Mucosa of stomach (tissue), 1 donor: ENCODE results near the gene RAB10.
A peak's percentile ranks its signal among the peaks of the same experiment; 100 is the strongest.
"Not testable (repeated sequence)": the region's sequence is repeated elsewhere in the genome, so short reads cannot be mapped to it uniquely, and the experiment has no call there.

Experiments used
- H3K27me3 ChIP-seq: one replicate; pipeline ENCODE4 v1.7.0; 2013; ENCODE audit warnings: mild to moderate bottlenecking, low read length; ENCODE audit not compliant: control insufficient read depth, insufficient read depth
- H3K36me3 ChIP-seq: one replicate; pipeline ENCODE4 v1.7.0; 2013; ENCODE audit warnings: low read length; ENCODE audit not compliant: control insufficient read depth, insufficient read depth
- H3K4me1 ChIP-seq: one replicate; pipeline ENCODE4 v1.7.0; 2013; ENCODE audit warnings: mild to moderate bottlenecking, low read length; ENCODE audit not compliant: control insufficient read depth, insufficient read depth
- H3K4me3 ChIP-seq: one replicate; pipeline ENCODE4 v1.7.0; 2013; ENCODE audit warnings: low read length
- H3K9ac ChIP-seq: one replicate; pipeline ENCODE4 v1.7.0; 2013; ENCODE audit warnings: mild to moderate bottlenecking, low read length, moderate library complexity
- H3K9me3 ChIP-seq: one replicate; pipeline ENCODE4 v1.7.0; 2013; ENCODE audit warnings: mild to moderate bottlenecking, low read length, moderate library complexity; ENCODE audit not compliant: control insufficient read depth
- donor health status: Pancreatic carcinoma.

RAB10 gene

DNA sequence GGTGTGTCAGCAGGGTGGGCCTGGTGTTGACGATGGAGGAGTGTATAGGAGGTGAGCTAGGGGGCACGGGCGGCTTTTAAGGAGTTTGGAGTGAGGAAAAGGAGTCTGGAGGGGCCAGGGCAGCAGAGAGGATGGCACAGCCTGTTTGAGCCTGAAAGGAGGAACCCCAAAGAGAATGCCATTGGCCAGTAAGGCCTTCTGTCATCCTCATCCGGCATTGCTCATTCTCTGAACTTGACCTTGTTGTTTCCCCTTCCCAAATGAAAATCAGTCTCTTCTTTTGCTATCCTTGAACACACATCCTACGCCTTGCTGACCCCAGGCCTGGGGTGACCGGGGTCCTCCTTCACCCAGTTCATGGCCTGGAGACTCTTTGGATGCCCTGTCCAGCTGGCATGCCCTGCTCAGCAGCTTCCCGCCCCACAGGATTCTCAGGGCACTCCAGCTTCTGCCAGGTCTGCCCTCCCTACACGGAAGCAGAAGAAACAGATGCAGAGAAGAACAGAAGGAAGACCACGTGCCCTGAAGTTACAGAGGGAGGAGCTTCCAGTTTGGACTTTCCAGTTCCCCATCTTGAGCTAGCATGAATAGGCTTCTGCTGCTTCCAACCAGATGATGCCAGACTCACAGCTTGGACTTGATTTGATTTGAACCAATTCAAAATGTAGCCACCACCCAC, 31.1 kb upstream of the RAB10 start:
- no peaks in the 10 kb centered on the region for H3K36me3 ChIP-seq
- H3K27me3 ChIP-seq = no peaks in the 10 kb centered on the region
- peaks cover 47% of the 10 kb centered on the region for H3K4me1 ChIP-seq
- H3K9ac ChIP-seq = no peak overlapping the region
- H3K9me3 ChIP-seq = no peaks in the 10 kb centered on the region
- no peak overlapping the region for H3K4me3 ChIP-seq

GRCh38 chr2:26008095-26008494, 25.8 kb upstream of the RAB10 start:
- H3K9me3 ChIP-seq = no peaks in the 10 kb centered on the region
- no peak overlapping the region for H3K9ac ChIP-seq
- peaks cover 37% of the 10 kb centered on the region for H3K4me1 ChIP-seq
- no peaks in the 10 kb centered on the region for H3K36me3 ChIP-seq
- no peak overlapping the region for H3K4me3 ChIP-seq
- H3K27me3 ChIP-seq = no peaks in the 10 kb centered on the region

DNA sequence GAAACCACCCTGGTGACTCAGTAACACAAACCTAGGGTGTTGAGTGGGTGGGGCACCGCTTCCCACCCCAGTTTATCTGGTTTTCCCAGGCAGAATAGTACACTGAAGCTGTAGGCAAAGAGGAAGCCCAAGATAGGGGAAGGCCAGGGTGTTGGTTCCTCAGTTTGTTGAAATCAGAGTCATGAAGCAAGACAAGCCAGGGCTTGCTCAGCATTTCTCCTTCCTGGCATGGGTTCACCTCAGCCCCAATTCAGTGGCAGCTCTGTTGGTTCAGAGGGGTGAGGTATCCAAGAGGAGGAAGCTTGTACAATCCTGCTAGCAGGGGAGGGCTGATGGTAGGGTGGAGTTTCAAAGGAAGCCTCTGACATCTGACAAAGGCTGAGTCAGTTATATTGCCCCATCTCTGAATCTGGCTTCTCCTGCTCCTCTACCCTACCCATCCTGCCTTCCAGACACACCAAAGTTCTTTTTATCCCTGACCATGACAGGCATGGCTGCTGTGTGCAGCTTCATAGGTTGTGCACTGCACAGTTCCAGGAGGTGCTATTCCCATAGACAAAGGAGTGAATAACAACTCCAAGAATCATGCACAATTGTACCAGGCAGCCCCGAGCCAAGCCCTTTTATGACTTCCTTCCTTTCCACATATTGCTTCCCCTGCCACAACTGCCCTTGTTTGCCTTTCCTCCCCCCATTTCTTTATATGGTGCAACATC, 24.9 kb upstream of the RAB10 start:
- H3K4me1 ChIP-seq = peaks cover 42% of the 10 kb centered on the region

DNA sequence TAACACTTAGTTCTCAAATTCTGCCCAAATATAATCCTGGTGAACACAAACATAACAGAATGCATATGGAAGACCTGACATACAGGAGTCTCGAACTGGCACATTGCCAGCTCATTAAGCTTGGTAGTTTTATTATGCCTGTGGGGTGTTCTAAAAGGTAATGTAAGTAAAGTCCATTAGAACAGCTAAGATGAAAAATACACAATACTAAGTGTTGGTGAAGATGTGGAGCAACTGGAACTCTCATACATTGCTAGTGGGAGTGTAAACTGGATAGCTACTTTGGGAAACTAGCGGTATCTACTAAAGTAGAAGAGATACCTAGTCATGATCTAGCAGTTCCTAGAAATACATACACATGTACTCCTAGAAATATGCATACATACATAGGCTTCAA, 24.3 kb upstream of the RAB10 start:
- Histone ChIP-seq H3K4me1 (peaks cover 42% of the 10 kb centered on the region), H3K4me3 (no peak overlapping the region), H3K9me3 (no peaks in the 10 kb centered on the region), H3K27me3 (no peaks in the 10 kb centered on the region), H3K9ac (no peak overlapping the region), H3K36me3 (no peaks in the 10 kb centered on the region)

More for the DNA sequence above, 24.9 kb upstream of the RAB10 start:
- H3K9me3 ChIP-seq = no peaks in the 10 kb centered on the region
- H3K27me3 ChIP-seq = no peaks in the 10 kb centered on the region
- H3K4me3 ChIP-seq = no peak overlapping the region
- no peaks in the 10 kb centered on the region for H3K36me3 ChIP-seq
- no peak overlapping the region for H3K9ac ChIP-seq

DNA sequence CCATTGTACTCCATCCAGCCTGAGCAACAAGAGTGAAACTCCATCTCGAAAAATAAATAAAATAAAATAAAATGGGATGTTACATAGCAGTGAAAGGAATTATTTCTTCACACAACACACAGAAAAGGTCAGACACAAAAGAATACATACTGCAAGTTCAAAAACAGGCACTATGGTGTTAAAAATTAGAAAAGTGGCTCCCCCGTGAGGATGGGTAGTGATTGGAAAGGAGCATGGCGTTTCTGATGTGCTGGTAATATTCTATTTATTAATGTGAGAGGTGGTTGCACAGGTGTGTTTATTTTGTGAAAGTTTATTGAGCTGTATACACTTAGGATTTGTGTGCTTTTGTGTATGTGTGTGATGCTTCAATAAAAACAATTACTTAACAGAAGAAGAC, 22.9 kb upstream of the RAB10 start:
- Histone ChIP-seq H3K9ac (no peak overlapping the region), H3K27me3 (no peaks in the 10 kb centered on the region), H3K36me3 (no peaks in the 10 kb centered on the region), H3K9me3 (no peaks in the 10 kb centered on the region), H3K4me1 (peaks cover 42% of the 10 kb centered on the region), H3K4me3 (no peak overlapping the region)

DNA sequence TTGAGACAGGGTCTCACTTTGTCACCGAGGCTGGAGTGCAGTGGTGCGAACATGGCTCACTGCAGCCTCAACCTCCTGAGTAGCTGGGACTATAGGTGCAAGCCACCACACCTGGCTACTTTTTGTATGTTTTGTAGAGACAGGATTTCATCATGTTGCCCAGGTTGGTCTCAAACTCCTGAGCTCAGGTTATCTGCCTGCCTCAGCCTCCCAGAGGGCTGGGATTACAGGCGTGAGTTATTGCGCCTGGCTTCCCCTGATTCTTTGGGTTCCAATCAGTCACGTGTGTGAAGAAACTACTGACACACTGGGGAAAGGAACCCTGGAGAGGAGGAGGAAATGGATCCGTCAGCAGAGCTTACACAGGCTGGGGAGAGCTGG, 22.3 kb upstream of the RAB10 start:
- peak overlapping the region; percentile 35 for H3K9ac ChIP-seq
- H3K4me3 ChIP-seq = no peak overlapping the region
- H3K36me3 ChIP-seq = no peaks in the 10 kb centered on the region
- no peaks in the 10 kb centered on the region for H3K9me3 ChIP-seq
- peaks cover 42% of the 10 kb centered on the region for H3K4me1 ChIP-seq
- no peaks in the 10 kb centered on the region for H3K27me3 ChIP-seq

DNA sequence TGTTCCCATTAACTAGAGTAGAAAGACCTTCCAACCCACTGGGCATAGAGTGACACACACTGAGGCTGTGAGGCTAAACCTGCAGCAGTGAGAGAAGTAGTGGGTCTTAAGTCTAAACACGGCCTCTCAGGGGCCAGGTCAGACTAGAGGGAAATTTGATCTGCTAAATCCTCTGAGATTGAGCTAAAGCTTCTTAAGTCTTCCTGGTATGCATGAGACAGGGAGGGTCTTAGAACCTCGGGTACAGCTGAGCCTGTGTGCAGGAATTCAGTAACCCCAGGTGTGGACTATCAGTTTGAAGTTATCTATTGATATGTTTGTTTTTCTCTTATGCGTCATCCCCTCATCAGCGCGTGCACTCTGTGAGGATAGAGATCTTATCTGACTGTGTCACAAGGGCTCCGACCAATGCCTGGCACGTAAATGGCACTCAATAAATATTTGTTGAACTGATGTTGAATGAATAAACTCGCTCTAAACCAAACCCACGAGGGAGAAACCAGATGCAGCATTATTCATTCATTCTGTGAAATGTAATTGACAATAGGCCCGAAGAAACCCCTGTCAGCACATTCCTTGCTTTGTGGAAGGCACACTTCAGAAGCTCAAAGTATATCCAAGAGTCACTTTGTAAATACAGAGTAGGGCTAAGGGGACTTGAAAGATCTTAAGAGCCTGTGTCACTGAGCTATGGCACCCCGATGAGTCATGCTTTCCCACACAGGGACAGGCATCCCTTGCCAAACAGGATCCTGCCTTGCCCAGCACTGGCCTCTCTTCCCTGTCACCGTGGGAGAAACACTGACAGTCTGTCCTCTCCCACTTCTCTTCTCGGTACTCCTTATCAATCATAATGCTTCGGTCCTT, 21.7 kb upstream of the RAB10 start:
- Histone ChIP-seq H3K27me3 (no peaks in the 10 kb centered on the region), H3K4me1 (peaks cover 44% of the 10 kb centered on the region), H3K36me3 (no peaks in the 10 kb centered on the region), H3K9me3 (no peaks in the 10 kb centered on the region), H3K4me3 (no peak overlapping the region), H3K9ac (peak overlapping the region; percentile 35)

DNA sequence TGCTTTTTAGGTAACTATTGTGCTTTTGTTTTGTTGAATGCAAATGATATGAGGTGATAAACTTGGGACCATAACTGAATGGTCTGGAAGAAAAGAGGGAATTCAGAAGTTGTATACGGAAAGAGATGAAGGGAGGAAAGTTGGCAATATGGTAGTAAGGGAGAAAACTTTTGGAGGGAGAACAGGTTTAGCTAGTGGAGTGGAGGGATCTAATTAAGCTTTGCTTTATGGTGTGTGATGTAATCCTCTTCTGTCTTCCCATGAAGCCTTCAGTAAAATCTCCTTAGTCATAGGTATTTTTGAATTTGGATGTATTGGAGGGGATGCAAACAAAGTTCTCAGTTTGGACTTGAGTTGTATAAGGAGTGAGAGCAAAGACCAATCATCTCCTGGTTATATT, 20.2 kb upstream of the RAB10 start:
- no peak overlapping the region for H3K9ac ChIP-seq
- no peaks in the 10 kb centered on the region for H3K27me3 ChIP-seq
- peaks cover 50% of the 10 kb centered on the region for H3K4me1 ChIP-seq
- H3K4me3 ChIP-seq = no peak overlapping the region
- H3K36me3 ChIP-seq = no peaks in the 10 kb centered on the region
- no peaks in the 10 kb centered on the region for H3K9me3 ChIP-seq

- Histone ChIP-seq H3K4me1 (peaks cover 35% of the 10 kb centered on the region), H3K4me3 (no peak overlapping the region), H3K27me3 (no peaks in the 10 kb centered on the region), H3K9me3 (no peaks in the 10 kb centered on the region), H3K36me3 (no peaks in the 10 kb centered on the region), H3K9ac (no peak overlapping the region)
Observed at GRCh38 chr2:26016012-26016705, 17.7 kb upstream of the RAB10 start.

DNA sequence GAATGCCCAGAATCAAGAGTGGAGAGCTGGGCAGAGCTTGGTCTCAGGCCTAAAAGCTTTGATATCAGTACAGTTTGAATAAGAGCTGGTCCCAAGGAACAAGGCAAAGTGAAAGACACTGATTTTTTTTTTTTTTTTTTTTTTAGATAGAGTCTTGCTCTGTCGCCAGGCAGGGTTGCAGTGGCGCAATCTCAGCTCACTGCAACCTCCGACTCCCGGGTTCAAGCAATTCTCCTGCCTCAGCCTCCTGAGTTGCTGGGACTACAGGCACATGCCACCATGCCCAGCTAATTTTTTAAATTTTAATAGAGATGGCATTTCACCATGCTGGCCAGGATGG, 17.2 kb upstream of the RAB10 start:
- H3K36me3 ChIP-seq, H3K9me3 ChIP-seq, H3K27me3 ChIP-seq, H3K9ac ChIP-seq, H3K4me3 ChIP-seq: not testable (repeated sequence)
- H3K4me1 ChIP-seq = peaks cover 30% of the 10 kb centered on the region

DNA sequence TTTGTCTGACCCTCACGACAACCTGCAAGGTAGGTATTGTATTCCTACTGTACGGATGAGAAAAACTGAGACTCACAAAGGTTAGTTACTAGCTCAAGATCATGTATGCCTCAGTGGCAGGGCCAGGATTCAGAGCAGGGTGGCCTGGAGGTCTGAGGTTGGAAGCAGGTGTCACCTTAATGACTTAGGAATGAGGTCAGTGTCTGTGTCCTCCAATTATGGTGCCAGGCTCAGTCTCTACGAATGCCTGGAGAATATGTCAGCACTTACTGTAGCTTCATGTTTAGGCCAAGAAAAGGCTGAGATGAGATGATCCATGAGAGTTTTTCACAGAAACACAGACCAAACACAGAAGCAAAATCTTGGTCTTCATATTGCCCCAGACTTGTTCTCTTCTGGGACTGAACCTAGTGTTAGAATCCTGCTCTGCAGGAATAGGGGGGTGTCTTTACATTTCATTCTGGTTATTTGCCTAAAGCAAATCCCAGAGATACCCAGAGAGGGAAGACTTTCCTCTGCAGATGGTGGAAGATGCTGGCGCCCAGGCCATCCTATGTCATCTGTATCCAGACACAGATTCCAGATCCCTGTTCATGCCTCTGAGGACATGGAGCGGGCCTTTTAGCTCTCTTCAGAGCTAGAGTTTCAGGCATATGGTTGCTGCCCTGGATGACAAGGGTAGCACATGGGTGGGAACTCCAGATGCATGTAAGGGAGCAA, 16.3 kb upstream of the RAB10 start:
- Histone ChIP-seq H3K9me3 (no peaks in the 10 kb centered on the region), H3K4me3 (no peak overlapping the region), H3K27me3 (no peaks in the 10 kb centered on the region), H3K4me1 (peaks cover 24% of the 10 kb centered on the region), H3K9ac (peak overlapping the region; percentile 3), H3K36me3 (no peaks in the 10 kb centered on the region)
